Lower leg skin (tissue), 3 donors: Measurements from ENCODE around the gene GLP2R.

ENCODE experiments used
- POLR2A ChIP-seq, 2 donors: fragments of 450-650 bp; IDR thresholded peaks; one replicate each; pipeline ENCODE4 v1.6.1; 2016 to 2017; ENCODE audit warnings: antibody characterized with exemption in 2 of 2, mild to moderate bottlenecking in 1 of 2, moderate library complexity in 1 of 2
- TF ChIP-seq, protein P1 (sequence below), 3 donors: fragments of 450-650 bp; IDR thresholded peaks; one replicate each; pipeline ENCODE4 v1.5.1; 2016; ENCODE audit warnings: antibody characterized with exemption in 3 of 3, mild to moderate bottlenecking in 3 of 3, moderate library complexity in 2 of 3

DNA sequence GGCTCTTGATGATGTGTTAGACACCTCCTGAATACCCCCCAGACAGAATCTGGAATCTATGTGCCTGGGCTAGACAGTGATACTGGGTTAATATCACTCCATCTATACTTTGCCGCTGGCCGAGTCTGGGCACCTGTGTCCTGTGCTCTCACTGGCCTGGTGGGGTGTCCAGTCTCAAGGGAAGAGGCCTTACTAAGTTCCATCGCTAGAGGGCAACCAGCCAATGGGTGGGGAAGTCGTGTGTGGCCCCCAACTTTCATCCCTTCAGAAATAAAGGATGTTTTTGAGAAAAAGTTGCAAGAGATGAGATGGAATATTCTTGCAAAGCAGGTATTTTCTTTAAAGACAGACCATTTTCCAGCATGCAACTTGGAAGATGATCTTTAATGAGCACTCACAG lies 1.6 kb upstream of the GLP2R start:
- TF ChIP-seq, protein P1, sequence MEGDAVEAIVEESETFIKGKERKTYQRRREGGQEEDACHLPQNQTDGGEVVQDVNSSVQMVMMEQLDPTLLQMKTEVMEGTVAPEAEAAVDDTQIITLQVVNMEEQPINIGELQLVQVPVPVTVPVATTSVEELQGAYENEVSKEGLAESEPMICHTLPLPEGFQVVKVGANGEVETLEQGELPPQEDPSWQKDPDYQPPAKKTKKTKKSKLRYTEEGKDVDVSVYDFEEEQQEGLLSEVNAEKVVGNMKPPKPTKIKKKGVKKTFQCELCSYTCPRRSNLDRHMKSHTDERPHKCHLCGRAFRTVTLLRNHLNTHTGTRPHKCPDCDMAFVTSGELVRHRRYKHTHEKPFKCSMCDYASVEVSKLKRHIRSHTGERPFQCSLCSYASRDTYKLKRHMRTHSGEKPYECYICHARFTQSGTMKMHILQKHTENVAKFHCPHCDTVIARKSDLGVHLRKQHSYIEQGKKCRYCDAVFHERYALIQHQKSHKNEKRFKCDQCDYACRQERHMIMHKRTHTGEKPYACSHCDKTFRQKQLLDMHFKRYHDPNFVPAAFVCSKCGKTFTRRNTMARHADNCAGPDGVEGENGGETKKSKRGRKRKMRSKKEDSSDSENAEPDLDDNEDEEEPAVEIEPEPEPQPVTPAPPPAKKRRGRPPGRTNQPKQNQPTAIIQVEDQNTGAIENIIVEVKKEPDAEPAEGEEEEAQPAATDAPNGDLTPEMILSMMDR (IDR thresholded peaks at IDR 0.05): no peak
- TF ChIP-seq POLR2A (IDR thresholded peaks at IDR 0.05): no peak
